GM19467 (cell line): Measurements from ENCODE around the gene LARP4B.
A peak's percentile ranks its signal among the peaks of the same experiment; 100 is the strongest.
"Not testable (repeated sequence)": the region's sequence is repeated elsewhere in the genome, so short reads cannot be mapped to it uniquely, and the experiment has no call there.

Source experiments
- ATAC-seq: cut with Tn5 transposase; IDR thresholded peaks from one replicate; pipeline ENCODE4 v1.9.1; 2021; ENCODE audit warnings: mild to moderate bottlenecking, moderate library complexity; ENCODE audit not compliant: unreplicated experiment

LARP4B gene

DNA sequence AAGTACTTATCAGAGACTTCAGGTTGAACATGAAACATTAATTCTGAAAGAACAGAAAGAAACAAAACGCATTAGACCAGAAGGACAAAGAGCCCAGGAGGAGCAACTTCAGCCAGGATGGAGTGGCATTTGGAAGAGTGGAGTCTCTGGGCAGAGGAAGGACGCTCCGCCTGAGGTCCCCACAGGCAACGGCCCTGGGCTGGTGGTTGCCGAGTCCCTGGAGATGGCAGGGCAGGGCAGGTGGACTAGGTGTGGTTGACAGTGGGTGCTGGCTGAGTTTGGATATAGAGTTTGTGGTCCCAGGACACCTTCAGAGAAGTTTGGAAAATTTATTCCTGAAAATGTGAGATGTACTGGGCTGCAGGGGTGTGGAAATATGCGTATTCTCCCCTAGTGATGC, 27.4 kb upstream of the LARP4B start:
- no peak for ATAC-seq

DNA sequence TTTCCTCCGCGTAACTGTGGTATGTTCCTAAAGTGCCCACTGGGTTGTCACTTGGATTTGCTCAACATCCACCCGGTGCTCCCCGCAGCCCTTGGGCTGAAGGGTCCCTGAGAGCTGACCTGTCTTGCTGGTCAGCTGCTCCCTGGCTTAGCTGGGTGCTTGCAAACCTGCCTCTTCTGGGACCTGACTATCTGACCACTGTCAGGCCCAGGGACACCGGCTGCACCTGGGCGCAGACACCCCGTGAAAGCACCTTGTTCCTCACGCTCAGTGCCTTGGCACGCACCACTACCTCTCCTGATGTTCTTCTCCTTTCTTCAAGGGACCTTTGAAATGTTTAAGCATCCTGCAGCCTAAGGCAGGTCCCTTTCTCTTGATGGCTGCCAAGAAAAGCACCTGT, 26.6 kb upstream of the LARP4B start:
- ATAC-seq = no peak

DNA sequence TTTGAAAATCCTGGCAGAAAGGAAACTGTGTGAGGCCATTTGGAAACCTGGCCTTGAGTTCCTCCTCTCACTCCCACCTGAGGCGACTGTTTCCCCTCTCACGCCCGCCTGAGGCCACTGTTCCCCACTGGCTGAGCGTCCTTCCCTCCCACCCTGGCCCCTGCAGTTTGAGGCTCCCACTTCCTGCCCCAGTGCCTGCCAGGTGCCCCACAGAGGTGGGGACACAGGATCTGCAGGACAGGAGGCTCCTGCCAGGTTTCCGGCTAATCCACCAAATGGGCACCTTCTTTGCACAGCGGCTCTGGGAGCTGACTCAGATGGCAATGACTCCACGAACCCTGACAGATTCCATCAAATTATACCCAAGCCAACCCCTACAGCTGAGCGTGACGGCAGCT, 24.3 kb upstream of the LARP4B start:
- no peak for ATAC-seq

DNA sequence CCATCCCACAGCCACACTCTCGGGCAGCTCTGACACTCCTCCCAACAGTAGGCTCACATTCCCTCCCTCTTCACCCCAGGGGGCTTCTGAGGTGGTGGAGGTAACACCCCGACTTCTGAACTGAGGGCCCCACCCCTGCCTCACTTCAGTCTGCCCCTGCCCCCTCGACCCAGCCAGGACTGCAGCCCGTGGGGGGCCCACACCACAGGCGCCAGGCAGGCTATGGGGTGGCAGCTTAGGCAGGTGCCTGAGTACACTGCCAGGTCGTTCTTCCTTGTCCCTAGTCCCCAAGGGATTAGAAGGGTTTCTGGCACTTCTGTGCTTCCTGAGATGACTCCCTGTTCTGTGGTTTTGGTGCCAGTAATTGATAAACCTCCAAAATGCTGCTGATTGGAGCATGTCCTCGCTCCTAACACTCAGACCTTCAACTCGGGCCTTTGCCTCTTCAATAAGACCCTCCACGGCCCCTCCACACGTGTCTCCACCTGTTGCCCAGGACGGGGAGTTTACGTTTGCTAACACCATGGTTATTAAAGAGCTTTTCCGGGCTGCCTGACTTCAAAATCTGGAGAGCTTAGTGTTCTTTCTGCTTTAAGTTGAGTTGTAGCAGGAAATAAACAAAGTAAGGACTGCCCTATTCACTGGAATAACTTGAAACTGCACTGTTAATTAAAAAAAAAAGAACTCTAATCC, 23.8 kb upstream of the LARP4B start:
- ATAC-seq = no peak

DNA sequence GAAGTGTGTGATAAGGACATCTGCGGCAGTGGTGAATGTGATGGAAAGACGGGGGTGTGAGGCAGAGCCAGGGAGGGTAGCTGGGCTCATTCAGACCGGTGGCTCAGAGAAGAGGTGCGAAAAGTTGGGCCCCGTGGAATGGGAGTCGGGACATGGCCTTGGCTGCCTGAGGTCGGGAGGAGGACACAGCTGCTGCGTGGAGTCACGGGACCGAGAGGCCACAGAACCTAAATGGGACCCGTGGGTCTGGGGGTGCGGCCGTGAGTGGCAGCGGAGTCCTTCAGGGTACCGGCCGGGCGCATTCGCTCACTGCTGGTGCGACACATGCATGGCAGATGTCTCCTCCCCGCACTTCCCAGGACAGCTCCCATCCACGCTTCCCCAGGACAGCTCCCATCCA, 22.9 kb upstream of the LARP4B start:
- no peak for ATAC-seq

DNA sequence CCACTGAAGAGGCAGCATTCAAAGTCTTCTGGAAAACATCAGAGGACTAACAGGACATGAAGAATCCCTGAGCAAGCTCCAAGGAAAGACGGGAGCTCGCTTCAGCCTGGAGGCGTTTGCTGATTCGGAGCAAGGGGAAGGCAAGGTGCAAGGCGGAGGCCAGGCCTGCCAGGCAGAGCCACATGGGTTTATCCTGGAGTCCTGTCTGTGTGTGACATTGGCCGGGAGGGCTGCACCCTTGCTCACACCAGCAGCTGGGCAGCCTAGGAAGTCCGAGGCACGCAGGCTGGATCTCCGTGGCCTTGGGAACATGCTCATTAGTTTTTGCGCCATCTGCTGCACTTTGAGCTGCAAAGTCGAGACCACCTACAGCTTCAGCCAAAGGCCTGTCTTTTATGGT, 22.3 kb upstream of the LARP4B start:
- ATAC-seq = no peak

DNA sequence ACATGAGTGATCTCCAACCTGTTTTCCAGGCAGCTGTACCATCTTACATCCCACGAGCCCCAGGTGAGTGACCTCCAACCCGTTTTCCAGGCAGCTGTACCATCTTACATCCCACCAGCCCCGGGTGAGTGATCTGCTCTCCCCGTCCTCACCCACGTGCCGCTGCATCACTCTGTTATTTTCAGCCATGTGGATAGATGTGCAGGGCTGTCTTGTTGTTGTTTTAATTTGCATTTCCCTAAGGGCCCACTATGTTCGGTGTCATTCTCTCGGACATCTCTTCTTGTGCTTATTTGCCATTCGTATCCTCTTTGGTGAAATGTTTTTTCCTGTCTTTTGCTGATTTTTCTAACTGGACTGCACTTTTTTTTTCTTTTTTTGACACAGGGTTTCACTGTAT, 17.9 kb upstream of the LARP4B start:
- ATAC-seq = no peak

DNA sequence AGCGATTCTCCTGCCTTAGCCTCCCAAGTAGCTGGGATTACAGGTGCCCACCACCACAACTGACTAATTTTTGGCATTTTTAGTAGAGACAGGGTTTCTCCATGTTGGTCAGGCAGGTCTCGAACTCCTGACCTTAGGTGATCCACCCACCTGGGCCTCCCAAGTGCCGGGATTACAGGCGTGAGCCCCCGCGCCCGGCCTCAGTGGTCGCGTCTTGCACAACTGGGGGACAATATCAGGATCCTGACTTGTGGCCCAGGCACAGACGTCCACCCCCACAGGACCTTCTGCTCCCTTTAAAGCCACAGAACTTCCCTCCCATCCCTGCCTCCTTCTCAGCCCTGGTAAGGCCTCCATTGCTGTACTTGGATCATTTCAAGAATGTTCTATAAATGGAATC, 16.8 kb upstream of the LARP4B start:
- no peak for ATAC-seq

DNA sequence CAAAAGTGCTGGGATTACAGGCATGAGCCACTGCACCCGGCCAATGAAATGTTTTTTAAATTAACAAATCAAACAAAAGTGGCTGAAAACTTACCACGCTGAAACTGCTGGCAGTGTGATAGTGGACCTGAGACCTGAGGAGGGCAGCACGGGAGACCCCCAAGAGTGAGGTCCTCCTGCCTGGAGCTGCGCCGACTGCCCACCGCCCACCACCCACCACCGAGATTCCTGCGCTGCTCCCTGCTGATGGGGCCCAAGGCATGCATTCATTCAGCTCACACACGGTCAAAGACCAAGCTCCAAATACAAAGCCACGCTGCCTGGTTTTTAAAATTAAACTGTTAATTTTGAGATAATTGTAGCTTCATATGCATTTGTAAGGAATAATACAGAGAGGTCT, 16.4 kb upstream of the LARP4B start:
- ATAC-seq = no peak

DNA sequence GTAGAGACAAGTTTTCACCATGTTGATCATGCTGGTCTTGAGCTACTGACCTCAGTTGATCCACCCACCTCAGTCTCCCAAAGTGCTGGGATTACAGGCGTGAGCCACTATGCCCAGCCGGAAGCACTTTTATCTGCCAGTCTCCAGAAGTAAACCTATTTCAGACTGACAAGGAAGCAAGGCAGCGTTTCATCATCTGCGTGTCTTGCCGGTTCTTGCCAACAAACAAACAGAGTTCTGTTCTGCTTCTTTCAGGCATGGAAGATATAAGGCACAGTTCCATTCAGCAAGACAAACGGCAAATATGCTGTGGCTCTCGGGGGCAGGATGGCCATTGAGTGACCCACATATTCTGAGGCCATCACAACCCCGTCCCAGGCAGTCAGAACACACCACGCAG, 15.5 kb upstream of the LARP4B start:
- no peak for ATAC-seq

DNA sequence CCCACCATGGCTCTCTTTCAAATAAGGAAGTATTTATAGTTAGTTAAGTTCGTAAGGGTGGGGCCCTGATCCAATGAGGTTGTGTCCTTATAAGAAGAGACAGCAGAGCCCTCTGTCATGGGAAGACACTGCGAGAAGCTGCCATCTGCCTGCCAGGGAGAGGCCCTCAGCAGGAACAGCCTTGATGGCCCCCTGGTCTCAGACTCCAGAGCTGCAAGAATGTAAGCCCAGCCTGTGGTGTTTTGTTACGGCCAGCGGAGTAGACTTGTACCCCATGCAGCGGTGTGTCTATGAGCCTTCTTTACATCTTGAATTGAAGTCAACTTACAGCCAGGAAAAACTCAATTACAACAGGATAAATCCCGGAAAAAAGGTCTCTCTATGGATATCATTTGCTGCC, 14.3 kb upstream of the LARP4B start:
- ATAC-seq = no peak

DNA sequence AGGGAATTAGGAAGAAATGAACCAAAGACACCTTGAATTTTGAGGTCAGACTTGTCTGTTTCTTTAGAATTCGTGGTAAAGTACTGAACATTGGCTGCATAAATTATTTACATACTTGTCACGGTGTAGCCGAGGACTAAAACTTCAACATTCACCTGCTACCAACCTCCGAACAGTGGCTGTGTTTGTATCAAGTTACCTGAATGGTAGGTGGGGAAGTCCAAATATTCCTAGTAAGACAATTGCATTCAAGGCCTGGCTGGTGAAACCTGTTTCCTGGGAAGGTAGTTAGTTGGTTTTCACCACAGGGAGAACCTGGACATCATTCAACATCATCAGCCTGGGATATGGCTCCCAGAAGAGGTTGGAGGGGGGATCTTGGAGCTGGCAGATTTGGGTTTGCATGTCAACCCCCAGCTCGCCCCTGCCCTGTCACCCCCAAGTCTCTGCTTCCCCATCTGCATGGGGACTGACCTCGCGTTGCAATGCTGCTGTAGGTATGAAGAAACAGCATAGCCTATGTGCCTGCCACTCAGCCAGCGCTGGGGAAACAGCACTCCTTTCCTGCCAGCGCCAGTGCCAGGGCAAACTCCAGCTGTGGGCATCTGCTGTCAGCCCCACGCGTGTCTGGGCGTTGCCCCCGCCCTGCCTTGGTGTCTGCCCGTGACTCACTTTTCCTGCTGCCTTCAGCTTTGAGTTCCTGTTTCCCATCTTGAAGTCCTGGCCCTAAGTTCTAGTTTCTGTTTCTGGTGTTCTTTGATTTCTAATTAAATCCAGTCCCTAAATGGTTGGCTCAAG, 12.7 kb upstream of the LARP4B start:
- no peak for ATAC-seq

DNA sequence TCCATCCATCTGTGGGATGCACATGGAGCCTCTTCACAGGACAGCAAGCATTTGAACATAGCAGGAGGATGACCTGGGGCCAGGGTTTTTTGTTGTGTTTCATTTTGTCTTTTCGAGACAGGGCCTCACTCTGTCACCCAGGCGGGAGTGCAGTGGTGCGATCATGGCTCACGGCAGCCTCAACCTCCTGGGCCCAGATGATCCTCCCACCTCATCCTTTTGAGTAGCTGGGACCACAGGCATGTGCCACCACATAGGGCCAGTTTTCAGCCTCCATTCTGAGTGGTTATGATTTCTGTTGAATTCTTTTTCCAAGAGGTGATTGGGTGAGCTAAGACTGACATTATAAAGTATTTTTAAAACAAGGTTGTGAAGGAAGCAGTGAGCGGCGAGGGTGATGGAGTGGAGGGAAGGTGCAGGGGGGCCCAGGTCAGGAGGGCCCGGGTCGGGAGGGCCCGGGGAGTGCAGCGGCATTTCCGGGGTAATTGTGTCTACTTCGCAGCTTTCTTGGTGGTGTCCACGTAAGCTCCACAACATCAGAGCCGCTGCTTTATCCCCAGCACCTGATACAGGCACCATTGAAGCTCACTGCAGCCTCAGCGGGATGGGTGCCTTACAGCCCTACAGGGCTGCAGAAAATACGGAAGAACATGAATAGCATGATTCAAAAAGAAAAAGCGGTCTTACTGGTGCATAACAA, 12.0 kb upstream of the LARP4B start:
- ATAC-seq = no peak

DNA sequence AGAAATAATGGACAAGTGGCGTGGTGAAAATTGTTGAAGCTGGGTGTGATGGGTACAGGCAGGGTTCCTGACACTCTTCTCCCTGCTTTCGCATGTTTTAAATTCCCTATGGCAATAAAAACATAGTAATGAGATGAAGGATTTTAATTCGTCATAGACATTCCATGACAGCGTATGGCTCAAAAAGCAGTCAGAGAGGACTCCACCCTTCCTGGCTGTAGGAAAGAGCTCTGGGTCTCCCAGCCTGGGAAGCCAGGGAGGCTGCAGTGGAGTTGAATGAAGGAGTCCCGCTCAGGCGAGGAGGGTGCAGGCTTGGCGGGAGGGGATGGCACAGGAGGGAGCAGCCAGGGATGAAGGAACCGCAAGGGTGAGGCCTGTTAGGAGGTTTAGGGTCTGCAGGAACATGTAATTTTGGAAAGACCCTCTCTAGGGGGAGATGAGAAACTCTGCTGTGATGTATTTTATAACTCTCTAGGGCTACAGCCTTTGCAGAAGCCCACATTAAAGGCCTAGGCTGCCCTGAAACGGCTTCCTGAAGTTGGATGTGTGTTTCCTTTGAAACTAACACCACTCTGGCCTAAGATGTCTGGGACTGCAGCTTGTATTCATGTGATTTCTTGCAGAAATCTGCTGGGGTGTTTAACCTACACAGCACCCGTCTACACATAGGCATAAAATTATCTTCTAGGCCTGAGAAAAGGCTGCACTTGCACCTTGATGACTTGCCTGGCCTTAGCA, 7.6 kb upstream of the LARP4B start:
- ATAC-seq = no peak

DNA sequence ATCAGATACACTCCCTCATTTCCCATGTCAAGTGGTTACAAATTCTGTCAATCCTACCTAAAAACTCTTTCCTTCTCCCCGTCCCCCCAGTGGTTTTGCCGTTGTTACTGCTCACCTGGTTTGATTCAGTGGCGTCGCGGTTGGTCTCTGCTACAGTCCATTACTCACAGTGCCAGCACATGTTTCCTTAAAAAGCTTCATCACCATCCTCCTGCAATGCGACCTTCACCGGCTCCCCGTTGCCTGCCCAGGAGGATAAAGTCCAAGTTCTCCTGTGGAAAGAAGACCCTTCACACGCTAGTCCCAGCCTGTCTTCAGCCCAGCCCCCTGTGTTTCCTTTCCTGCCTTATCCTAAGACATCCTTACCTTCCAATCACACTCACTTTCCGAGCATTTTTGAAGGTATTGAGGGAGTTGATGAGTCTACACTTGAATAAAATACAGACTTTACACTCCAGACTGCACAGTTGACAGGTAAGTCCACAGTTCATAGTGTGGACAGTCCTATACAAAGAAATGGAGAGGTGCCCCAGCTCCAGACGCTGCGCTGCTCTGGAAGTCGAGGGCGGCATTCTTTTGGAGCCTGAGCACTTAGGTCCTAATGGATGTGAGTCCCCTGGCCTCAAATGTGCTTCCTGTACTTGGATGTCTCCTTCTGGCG, 3.4 kb upstream of the LARP4B start:
- no peak for ATAC-seq

DNA sequence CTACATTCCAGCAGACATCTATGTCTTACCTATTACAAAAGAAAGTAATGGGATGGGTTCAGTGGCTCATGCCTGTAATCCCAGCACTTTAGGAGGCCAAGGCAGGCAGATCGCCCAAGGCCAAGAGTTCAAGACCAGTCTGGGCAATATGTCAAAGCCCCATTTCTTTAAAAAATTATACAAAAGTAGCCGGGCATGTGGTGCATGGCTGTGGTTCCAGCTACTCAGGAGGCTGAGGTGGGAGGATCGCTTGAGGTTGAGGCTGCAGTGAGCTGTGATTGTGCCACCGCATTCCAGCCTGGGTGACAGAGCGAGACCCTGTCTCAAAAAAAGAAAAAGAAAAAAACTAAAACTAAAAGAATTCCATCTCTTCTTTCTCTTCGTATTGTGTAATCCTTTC, 2.7 kb upstream of the LARP4B start:
- ATAC-seq = not testable (repeated sequence)

DNA sequence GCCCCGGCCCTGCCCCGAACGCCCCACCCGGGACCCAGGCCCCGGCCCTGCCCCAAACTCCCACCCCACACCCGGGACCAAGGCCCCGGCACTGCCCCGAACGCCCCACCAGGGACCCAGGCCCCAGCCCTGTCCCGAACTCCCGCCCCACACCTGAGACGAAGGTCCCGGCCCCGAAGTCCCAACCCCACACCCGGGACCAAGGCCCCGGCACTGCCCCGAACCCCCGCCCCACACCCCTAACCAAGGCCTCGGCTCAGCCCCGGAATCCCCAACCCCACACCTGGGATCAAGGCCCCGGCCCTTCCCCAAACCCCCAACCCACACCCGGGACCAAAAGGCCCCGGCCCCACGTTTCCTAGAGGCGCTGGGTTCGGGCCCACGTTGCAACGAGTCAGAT, 1.1 kb upstream of the LARP4B start:
- no peak for ATAC-seq

DNA sequence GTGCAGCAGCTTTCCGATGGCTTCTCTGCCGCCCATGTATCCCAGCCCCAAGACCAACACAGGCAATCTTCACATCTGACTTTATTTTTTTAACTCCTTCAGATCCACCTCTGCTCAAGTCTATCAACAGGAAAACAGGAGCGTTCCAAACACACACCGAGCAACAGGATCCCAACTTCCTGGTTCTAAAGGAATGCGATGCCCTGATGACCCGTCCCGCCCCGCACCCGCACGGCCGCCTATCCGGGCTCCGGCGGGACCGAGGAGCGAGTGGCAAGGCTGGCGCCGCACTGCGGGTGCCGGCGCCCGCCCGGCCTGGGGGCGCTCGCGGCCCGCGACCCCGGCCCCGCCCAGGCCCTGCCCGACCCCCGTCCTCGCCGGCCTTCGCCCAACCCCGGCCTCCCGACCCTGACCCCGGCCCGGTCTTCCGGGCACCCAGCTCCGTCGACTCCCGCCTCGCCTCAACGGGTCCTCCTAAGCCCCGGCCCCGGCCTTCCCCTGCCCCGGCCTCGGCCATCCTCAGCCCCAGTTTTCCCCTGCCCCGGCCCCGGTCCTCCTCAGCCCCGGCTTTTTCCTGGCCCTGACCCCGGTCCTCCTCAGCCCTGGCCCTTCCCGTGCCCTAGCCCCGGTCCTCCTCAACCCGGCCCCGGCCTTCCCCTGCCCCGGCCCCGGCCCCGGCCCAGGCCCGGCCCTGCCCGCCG, 730 bp downstream of the LARP4B start:
- ATAC-seq = no peak

DNA sequence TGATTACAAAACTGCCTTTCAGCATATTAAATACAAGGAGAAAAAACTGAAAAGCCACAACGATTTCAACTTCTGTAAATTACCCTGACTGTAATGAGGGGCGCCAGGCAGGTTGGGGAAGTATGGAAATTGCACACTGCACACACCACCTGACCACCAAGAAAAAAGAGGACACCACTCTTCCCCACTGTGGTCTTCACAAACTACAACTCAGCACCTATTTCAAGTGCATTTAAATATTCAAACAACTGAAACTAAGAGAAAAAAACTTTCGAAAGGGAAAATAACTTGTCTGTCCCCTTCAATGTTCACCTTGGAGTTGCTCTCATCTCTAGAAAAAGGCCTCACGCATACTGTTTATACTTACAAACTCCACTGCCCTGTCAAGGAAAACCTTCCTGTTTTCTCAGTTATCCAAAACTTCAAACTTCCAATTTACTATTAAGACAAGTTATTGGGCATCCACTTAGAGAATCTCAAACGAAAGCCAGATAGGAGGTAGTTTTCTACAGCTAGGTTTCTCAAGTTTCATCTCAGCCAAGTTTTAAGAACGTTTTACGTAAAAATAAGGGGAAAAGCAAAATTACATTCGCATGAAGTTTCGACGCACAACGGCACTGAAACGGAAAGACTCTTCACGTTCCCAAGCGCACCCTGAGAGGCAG, 1.4 kb downstream of the LARP4B start:
- ATAC-seq = peak; percentile 24

DNA sequence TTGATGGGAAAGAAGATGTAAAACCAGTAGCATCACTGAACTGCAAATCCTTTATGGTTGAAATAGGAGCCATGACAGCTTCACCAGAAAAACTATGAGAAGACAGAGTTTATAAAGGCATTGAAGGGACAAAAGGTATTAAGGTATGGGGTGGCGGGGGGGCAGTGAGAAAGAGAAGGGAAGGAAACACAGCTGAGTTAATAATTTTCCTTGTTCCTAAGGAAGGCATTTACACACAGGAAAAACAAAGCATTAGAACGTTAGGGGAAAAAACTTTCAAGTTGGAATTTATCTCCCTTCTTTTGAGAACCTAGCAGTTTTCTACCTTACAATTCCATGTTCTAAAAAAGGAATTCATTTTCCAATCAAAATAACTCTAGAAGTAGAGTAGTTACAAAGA, 4.4 kb downstream of the LARP4B start:
- no peak for ATAC-seq
